Uterus (tissue), 4 donors: ENCODE measurements around the gene UAP1. TPM values are rescaled to one million over a fixed set of nuclear protein-coding genes. Genes with fewer than 3 reads are reported as not detected.
"Not testable (repeated sequence)": the region's sequence is repeated elsewhere in the genome, so short reads cannot be mapped to it uniquely, and the experiment has no call there.

ENCODE experiments used
- DNase-seq, 2 donors: peaks; one replicate each; pipeline ENCODE4 v3.0.0-alpha.2; 2019 to 2020
- H3K27ac ChIP-seq, 2 donors: fragments of 200-600 bp; sonication (generic); 1 replicate in 1 of 2; 2 replicates in 1 of 2; pipeline ENCODE4 v1.5.1; 2016 to 2018
- H3K27me3 ChIP-seq, 2 donors: fragments of 200-600 bp; sonication (generic); one replicate each; pipeline ENCODE4 v1.5.1; 2018 to 2019; ENCODE audit warnings: control low read depth in 1 of 2
- H3K36me3 ChIP-seq, 2 donors: fragments of 200-600 bp; sonication (generic); one replicate each; pipeline ENCODE4 v1.5.1; 2019; ENCODE audit warnings: control low read depth in 1 of 2
- H3K4me1 ChIP-seq, 2 donors: fragments of 200-600 bp; sonication (generic); one replicate each; pipeline ENCODE4 v1.5.1; 2018 to 2019; ENCODE audit warnings: control low read depth in 1 of 2
- H3K4me3 ChIP-seq, 2 donors: fragments of 200-600 bp; sonication (generic); 1 replicate in 1 of 2; 2 replicates in 1 of 2; pipeline ENCODE4 v1.5.1; 2018 to 2019; ENCODE audit warnings: mild to moderate bottlenecking in 1 of 2
- H3K9me3 ChIP-seq, 2 donors: fragments of 200-600 bp; sonication (generic); one replicate each; pipeline ENCODE4 v1.5.1; 2019; ENCODE audit warnings: control low read depth in 1 of 2
- POLR2A ChIP-seq, 2 donors: fragments of 450-650 bp; IDR thresholded peaks; one replicate each; pipeline ENCODE4 v1.6.1; 2016; ENCODE audit warnings: antibody characterized with exemption in 2 of 2, mild to moderate bottlenecking in 1 of 2, moderate library complexity in 1 of 2
- intact Hi-C: fragments of 100-400 bp; cut with DNase I; formaldehyde crosslinking; loops from one replicate; pipeline ENCODE4 v1.15.1; 2023; ENCODE audit warnings: low total_unique reads
- total RNA-seq, 4 donors: library from RNA; depleted of rRNA in 3 of 4; stranded (reverse); fragments of >200 nt in 3 of 4; gene quantifications; one replicate each; pipeline versions ENCODE4 v1.1.0 to v1.2.4, GENCODE V29; 2014 to 2023
- TF ChIP-seq, protein P1 (sequence below), 4 experiments: fragments of 200-600 bp in 2 of 4; fragments of 450-650 bp in 2 of 4; sonication (generic) in 2 of 4; IDR thresholded peaks; one replicate each; pipeline ENCODE4 v1.5.1; 2016 to 2019; ENCODE audit warnings: antibody characterized with exemption in 4 of 4, mild to moderate bottlenecking in 2 of 4, moderate library complexity in 1 of 4
- donor health status: DM: yes; HTN: yes; CAD: no.

The UAP1 gene
- total RNA-seq, 4 donors from 2014 or later: 17.7 to 66.5 (median 55.0) TPM

DNA sequence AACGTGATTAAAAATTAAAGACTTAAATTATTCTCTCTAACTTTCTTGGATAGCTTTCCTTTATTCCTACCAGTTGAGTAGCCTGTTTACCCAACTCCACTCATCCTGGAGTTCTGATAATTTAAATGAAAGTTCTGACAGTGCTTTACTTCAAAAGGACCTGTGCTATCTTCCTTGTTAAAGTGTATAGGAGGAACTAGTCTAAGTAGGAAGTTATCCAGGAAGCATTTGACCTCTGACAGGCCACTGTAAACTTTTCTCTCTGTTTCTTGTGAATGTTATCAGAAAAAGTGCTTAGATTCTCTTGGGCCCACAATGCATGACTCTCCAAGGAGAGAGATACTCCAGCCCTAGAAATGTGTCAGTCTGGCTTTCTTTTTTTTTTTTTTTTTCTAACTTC is 9.2 kb downstream of the UAP1 start:
- intact Hi-C loops: no loop called here
- Histone ChIP-seq H3K36me3 (no peaks in the 10 kb centered on the region), H3K27ac (no peak overlapping the region), H3K9me3 (no peaks in the 10 kb centered on the region), H3K4me3 (no peak overlapping the region), H3K27me3 (no peaks in the 10 kb centered on the region), H3K4me1 (no peaks in the 10 kb centered on the region)
- no peak for DNase-seq
- TF ChIP-seq POLR2A (IDR thresholded peaks at IDR 0.05): no peak
- TF ChIP-seq, protein P1, sequence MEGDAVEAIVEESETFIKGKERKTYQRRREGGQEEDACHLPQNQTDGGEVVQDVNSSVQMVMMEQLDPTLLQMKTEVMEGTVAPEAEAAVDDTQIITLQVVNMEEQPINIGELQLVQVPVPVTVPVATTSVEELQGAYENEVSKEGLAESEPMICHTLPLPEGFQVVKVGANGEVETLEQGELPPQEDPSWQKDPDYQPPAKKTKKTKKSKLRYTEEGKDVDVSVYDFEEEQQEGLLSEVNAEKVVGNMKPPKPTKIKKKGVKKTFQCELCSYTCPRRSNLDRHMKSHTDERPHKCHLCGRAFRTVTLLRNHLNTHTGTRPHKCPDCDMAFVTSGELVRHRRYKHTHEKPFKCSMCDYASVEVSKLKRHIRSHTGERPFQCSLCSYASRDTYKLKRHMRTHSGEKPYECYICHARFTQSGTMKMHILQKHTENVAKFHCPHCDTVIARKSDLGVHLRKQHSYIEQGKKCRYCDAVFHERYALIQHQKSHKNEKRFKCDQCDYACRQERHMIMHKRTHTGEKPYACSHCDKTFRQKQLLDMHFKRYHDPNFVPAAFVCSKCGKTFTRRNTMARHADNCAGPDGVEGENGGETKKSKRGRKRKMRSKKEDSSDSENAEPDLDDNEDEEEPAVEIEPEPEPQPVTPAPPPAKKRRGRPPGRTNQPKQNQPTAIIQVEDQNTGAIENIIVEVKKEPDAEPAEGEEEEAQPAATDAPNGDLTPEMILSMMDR (IDR thresholded peaks at IDR 0.05): no peak

DNA sequence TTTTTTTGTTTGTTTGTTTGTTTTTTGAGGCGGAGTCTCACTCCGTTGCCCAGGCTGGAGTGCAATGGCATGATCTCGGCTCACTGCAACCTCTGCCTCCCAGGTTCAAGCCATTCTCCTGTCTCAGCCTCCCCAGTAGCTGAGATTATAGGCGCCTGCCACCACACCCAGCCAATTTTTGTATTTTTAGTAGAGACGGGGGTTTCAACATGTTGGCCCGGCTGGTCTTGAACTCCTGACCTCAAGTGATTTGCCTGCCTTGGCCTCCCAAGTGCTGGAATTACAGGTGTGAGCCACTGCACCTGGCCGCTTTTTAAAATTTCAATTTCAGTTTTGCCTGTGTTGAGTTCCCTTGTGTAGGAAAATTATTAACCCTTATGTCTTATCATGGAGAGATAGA is 9.6 kb downstream of the UAP1 start:
- DNase-seq, H3K4me3 ChIP-seq, H3K36me3 ChIP-seq, H3K4me1 ChIP-seq, intact Hi-C loops, H3K27ac ChIP-seq, H3K27me3 ChIP-seq, H3K9me3 ChIP-seq: not testable (repeated sequence)

DNA sequence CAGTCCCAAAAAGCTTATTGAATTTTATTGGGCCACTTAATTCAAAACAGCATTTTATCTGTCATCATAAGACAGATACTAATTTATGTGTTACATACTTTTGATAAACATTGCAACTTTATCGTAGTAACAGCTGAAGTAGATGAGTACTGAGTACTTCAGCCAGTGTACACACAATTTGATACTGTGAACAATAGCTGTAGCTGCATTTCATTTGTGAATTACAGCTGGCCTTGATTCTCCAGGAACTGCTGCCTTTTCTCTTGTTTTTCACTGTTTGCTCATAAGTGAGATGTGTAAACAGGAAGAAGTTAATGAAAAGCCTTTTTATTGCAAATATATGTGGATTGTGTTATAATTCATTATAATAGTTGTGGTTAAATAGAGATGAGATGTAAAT is 10.2 kb downstream of the UAP1 start:
- Histone ChIP-seq H3K27me3 (no peaks in the 10 kb centered on the region), H3K4me1 (no peaks in the 10 kb centered on the region), H3K36me3 (no peaks in the 10 kb centered on the region), H3K9me3 (no peaks in the 10 kb centered on the region), H3K4me3 (no peak overlapping the region), H3K27ac (no peak overlapping the region)
- no peak for DNase-seq
- TF ChIP-seq POLR2A (IDR thresholded peaks at IDR 0.05): no peak
- TF ChIP-seq, protein P1 (IDR thresholded peaks at IDR 0.05): no peak
- intact Hi-C loops: no loop called here

DNA sequence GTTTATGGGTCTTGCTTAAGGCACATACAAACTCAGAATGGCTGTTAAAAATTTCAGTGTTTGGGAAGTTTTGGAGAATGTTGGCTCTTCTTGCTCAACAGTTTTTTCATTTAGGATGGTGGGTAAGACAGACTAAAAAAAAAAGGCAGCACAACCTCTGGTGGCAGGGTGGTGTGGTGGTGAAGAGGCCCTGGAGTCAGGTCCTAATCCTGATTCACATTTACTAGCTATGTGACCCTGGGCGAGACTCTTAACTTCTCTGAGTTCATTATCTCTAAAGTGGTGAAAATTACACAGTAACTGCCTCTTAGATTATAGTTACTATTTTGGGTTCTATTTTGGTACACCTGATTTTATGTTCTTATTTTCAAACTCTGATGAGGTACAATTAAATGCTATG is 11.6 kb downstream of the UAP1 start:
- DNase-seq: no peak
- H3K4me3 ChIP-seq: no peak overlapping the region
- no peak overlapping the region for H3K27ac ChIP-seq
- intact Hi-C loops: no loop called here
- H3K36me3 ChIP-seq: no peaks in the 10 kb centered on the region
- H3K4me1 ChIP-seq: no peaks in the 10 kb centered on the region
- H3K27me3 ChIP-seq: no peaks in the 10 kb centered on the region
- TF ChIP-seq, protein P1 (IDR thresholded peaks at IDR 0.05): no peak
- TF ChIP-seq POLR2A (IDR thresholded peaks at IDR 0.05): no peak
- no peaks in the 10 kb centered on the region for H3K9me3 ChIP-seq

DNA sequence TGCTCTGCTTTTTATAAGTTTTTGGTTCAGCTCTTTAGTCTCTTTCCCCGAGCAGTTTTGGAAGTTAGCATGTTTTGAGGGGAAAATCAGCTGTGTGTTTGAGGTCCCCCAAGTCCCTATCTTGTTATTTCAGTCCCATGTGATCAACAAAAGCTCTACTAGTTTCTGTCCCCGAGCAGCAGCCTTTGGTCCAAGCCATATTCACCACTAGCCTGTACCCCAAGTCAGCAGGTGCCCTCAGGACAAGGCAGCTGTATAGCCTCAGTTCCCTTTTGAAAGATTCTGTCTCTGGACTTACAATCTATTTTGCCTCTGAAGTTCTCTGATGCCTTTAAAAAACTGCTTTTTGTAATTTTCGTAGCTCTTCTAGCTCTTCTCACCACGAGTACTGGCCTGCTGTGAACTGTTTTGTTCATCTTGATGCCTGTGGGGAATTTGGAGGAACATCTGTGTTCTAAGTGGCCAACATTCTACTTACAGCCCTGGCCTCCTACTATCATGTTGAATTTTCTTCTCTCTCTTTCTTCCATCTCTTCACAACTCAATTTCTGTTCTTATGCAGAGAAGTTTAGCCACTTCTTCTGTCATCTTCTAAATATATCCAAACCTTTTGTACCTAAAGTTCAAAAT is 16.7 kb downstream of the UAP1 start:
- H3K4me1 ChIP-seq: no peaks in the 10 kb centered on the region
- H3K36me3 ChIP-seq: no peaks in the 10 kb centered on the region
- H3K27ac ChIP-seq: no peak overlapping the region
- intact Hi-C loops: no loop called here
- H3K9me3 ChIP-seq: no peaks in the 10 kb centered on the region
- H3K4me3 ChIP-seq: no peak overlapping the region
- no peak for DNase-seq
- H3K27me3 ChIP-seq: no peaks in the 10 kb centered on the region
- TF ChIP-seq, protein P1 (IDR thresholded peaks at IDR 0.05): no peak
- TF ChIP-seq POLR2A (IDR thresholded peaks at IDR 0.05): no peak

DNA sequence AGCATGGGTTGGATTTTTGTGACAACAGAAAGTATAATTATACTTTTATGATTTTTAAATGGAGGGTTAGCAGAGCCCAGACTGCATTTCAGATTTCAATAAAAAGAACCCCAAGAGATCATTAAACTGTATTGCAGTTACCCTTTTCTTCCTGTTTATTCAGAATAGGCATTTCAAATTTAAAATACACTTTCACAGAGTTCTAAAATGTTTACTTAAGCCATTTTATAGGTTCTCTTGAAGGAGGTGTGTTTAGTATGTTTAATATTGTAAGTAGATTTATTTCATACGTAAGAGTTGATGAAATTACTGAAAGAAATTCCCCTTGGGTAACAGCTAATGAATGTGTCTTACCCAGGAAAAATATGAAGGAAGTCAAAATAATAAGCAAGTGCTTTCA is 17.4 kb downstream of the UAP1 start:
- Histone ChIP-seq H3K4me1 (no peaks in the 10 kb centered on the region), H3K9me3 (no peaks in the 10 kb centered on the region), H3K27me3 (no peaks in the 10 kb centered on the region), H3K36me3 (no peaks in the 10 kb centered on the region), H3K4me3 (no peak overlapping the region), H3K27ac (no peak overlapping the region)
- no peak for DNase-seq
- intact Hi-C loops: no loop called here
- TF ChIP-seq, protein P1 (IDR thresholded peaks at IDR 0.05): no peak
- no peak for TF ChIP-seq POLR2A (IDR thresholded peaks at IDR 0.05)
